NCI-H1092 treated with DMSO at 0.1 percent for 48 hours (cell line): ENCODE measurements around the gene REV3L.
"Not testable (repeated sequence)": the region's sequence is repeated elsewhere in the genome, so short reads cannot be mapped to it uniquely, and the experiment has no call there.

Source experiments
- DNase-seq: peaks from one replicate; lab custom pipeline; 2025; lab: John Stamatoyannopoulos, UW

The REV3L gene

GRCh38 chr6:111482959-111483735, at the start of gene REV3L:
Gene REV3L (minus strand): TSS chr6:111483218. CDS start chr6:111482888, 330 bp downstream.
- DNase-seq = peak; percentile 95

- no peak for DNase-seq
Measured at GRCh38 chr6:111531185-111531584, 48.2 kb upstream of the REV3L start.

GRCh38 chr6:111530667-111531066, 47.6 kb upstream of the REV3L start:
- DNase-seq = no peak

- no peak for DNase-seq
Measured at GRCh38 chr6:111530218-111530617, 47.2 kb upstream of the REV3L start.

GRCh38 chr6:111527367-111527766, 44.3 kb upstream of the REV3L start:
- DNase-seq = no peak

GRCh38 chr6:111524735-111525134, 41.7 kb upstream of the REV3L start:
- DNase-seq = no peak

- DNase-seq = no peak
Measured at GRCh38 chr6:111524252-111524651, 41.2 kb upstream of the REV3L start.

GRCh38 chr6:111523484-111524167, 40.6 kb upstream of the REV3L start:
- DNase-seq = no peak

- no peak for DNase-seq
Measured at GRCh38 chr6:111522393-111523020, 39.5 kb upstream of the REV3L start.

GRCh38 chr6:111521497-111522270, 38.7 kb upstream of the REV3L start:
- DNase-seq = no peak

- no peak for DNase-seq
Measured at GRCh38 chr6:111520524-111520923, 37.5 kb upstream of the REV3L start.

- DNase-seq = no peak
Measured at GRCh38 chr6:111517965-111518364, 34.9 kb upstream of the REV3L start.

- DNase-seq = no peak
Measured at GRCh38 chr6:111515259-111515658, 32.2 kb upstream of the REV3L start.

GRCh38 chr6:111514531-111514930, 31.5 kb upstream of the REV3L start:
- not testable (repeated sequence) for DNase-seq

GRCh38 chr6:111507219-111507618, 24.2 kb upstream of the REV3L start:
- not testable (repeated sequence) for DNase-seq

GRCh38 chr6:111505498-111505897, 22.5 kb upstream of the REV3L start:
- not testable (repeated sequence) for DNase-seq

GRCh38 chr6:111503660-111504059, 20.6 kb upstream of the REV3L start:
- DNase-seq = peak; percentile 49

GRCh38 chr6:111503194-111503593, 20.2 kb upstream of the REV3L start:
- DNase-seq = no peak

GRCh38 chr6:111502154-111502553, 19.1 kb upstream of the REV3L start:
- no peak for DNase-seq

GRCh38 chr6:111499269-111499793, 16.3 kb upstream of the REV3L start:
- no peak for DNase-seq

- no peak for DNase-seq
Measured at GRCh38 chr6:111494951-111495635, 12.1 kb upstream of the REV3L start.
